A549 (cell line): ENCODE measurements around the gene MOB1A. TPM values are rescaled to one million over a fixed set of nuclear protein-coding genes. Genes with fewer than 3 reads are reported as not detected.
"Not testable (repeated sequence)": the region's sequence is repeated elsewhere in the genome, so short reads cannot be mapped to it uniquely, and the experiment has no call there.

ENCODE experiments used
- ATAC-seq, 2 experiments: fragments of 200-7000 bp in 1 of 2; fragments of >200 bp in 1 of 2; cut with Nextera tagmentation in 1 of 2; cut with Tn5 transposase in 1 of 2; 3 replicates each; pipeline versions ENCODE4 v1.8.0 to v1.9.1; 2018 to 2020; ENCODE audit warnings: mild to moderate bottlenecking in 1 of 2, moderate library complexity in 1 of 2
- CTCF ChIA-PET: fragments of 300-600 bp; sonication (Branson Sonifier 250); formaldehyde crosslinking; extraction: SDS; loops from one replicate; lab custom pipeline; 2021; ENCODE audit warnings: antibody characterized with exemption, inconsistent platforms; lab: Yijun Ruan, JAX
- POLR2A ChIA-PET: fragments of 350-600 bp; formaldehyde crosslinking; extraction: SDS; loops from one replicate; lab custom pipeline; 2021; ENCODE audit warnings: antibody characterized with exemption, inconsistent platforms; lab: Yijun Ruan, JAX
- DNase-seq, 2 experiments: peaks; one replicate each; pipeline versions ENCODE4 v3.0.0 to v3.0.0-alpha.2; 2011 to 2016; ENCODE audit warnings: low read depth in 1 of 2, low spot score in 1 of 2
- FAIRE-seq: peaks from 2 replicates; lab custom pipeline; 2011; peaks lifted over from hg19 to GRCh38; lab: Jason Lieb, UNC
- H3K27ac ChIP-seq, 2 experiments: fragments of >200 bp; sonication (Bioruptor Twin); formaldehyde crosslinking; 3 replicates each; pipeline ENCODE4 v1.5.1; 2016 to 2017
- H3K4me1 ChIP-seq: fragments of >200 bp; sonication (Bioruptor Twin); formaldehyde crosslinking; 3 replicates; pipeline ENCODE4 v1.6.1; 2016
- H3K4me2 ChIP-seq: fragments of >200 bp; sonication (Bioruptor Twin); formaldehyde crosslinking; 3 replicates; pipeline ENCODE4 v1.6.1; 2016
- H3K4me3 ChIP-seq: fragments of >200 bp; sonication (Bioruptor Twin); formaldehyde crosslinking; 3 replicates; pipeline ENCODE4 v1.5.1; 2016
- H3K9me3 ChIP-seq: fragments of >200 bp; sonication (Bioruptor Twin); formaldehyde crosslinking; 3 replicates; pipeline ENCODE4 v1.6.1; 2016
- BCL3 ChIP-seq: fragments of >200 bp; sonication (Bioruptor Twin); formaldehyde crosslinking; IDR thresholded peaks from 3 replicates; pipeline ENCODE4 v1.6.1; 2016
- ESRRA ChIP-seq: fragments of 150-350 bp; IDR thresholded peaks from 2 replicates; pipeline ENCODE4 v1.6.1; 2014; ENCODE audit warnings: mild to moderate bottlenecking, low read length, borderline replicate concordance
- FOSB ChIP-seq: fragments of 250-450 bp; sonication (Bioruptor Pico); IDR thresholded peaks from 2 replicates; pipeline ENCODE4 v1.5.0; 2020; ENCODE audit warnings: mild to moderate bottlenecking, moderate library complexity
- KDM1A ChIP-seq: fragments of 200-600 bp; sonication (generic); IDR thresholded peaks from 2 replicates; pipeline ENCODE4 v1.6.1; 2016; ENCODE audit warnings: low read depth, mild to moderate bottlenecking
- POLR2AphosphoS2 ChIP-seq: conservative IDR thresholded peaks from 2 replicates; pipeline ENCODE4 v1.6.1; 2012; ENCODE audit warnings: low read length, improper control_type of control experiment, inconsistent platforms
- RCOR1 ChIP-seq: fragments of 150-350 bp; IDR thresholded peaks from 2 replicates; pipeline ENCODE4 v1.6.1; 2014; ENCODE audit warnings: antibody characterized with exemption, low read length, low read depth
- REST ChIP-seq: fragments of 200-600 bp; sonication (generic); IDR thresholded peaks from 2 replicates; pipeline ENCODE4 v1.6.1; 2016; ENCODE audit warnings: antibody characterized with exemption, mild to moderate bottlenecking, moderate library complexity
- RFX5 ChIP-seq: fragments of 450-650 bp; IDR thresholded peaks from 2 replicates; pipeline ENCODE4 v1.7.1; 2014; ENCODE audit warnings: antibody characterized with exemption, mild to moderate bottlenecking, moderate library complexity
- TFCP2L1 ChIP-seq: fragments of 250-450 bp; sonication (Bioruptor Pico); IDR thresholded peaks from 2 replicates; pipeline ENCODE4 v1.5.0; 2021; ENCODE audit warnings: mild to moderate bottlenecking
- USF2 ChIP-seq: fragments of 450-650 bp; IDR thresholded peaks from 2 replicates; pipeline ENCODE4 v1.6.1; 2014; ENCODE audit warnings: antibody characterized with exemption
- WGBS: methylation state at CpG from one replicate; pipeline ENCODE4 v1.1.6; 2017; ENCODE audit errors: missing lambda C conversion rate; 5-methylcytosine and 5-hydroxymethylcytosine counted together
- polyA plus RNA-seq, 4 experiments: library from polyadenylated mRNA; depleted of rRNA in 3 of 4; stranded (reverse); fragments of >200 nt; fragmentation: RNase III in 1 of 4; extraction: RNeasy Plus Mini Kit Qiagen cat#74134 plus additional on column Dnase treatment in 1 of 4; gene quantifications; 2 replicates in 3 of 4; 3 replicates in 1 of 4; pipeline ENCODE4 v1.2.3, GENCODE V29; 2011 to 2017

The MOB1A gene
- polyA plus RNA-seq, 2 of the 4 experiments (the other 2 are of a cell fraction) = 72.6 to 108 TPM

DNA sequence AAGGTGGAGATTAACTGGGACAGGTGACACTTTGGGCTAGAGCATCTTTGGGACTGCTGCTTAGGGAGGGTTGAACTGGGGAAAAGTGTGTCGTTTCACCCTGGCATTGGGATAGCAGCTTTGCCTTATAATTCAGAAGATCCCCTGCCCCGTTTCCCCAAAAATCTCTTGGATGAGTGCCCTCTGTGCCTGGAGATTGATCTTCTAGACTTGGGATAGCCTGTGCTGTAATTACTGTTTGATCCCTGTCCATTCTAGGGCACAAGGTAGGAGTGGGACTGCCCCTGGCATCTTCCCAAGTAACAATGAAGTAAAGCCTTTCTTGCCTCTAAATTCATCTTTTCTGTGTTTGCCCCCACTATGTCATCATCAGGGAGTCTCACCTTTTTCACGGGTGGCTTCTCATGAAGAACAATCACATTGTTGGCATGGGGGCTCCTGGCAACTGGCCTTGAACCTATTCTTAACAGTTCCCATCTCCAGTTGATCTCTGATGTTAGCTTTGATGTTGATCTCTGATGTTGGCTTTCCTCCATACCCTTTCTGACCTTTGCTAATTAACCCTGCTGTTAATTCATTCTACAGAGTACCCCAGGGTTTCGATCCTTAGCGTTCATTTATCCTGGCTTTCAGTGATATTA is 41.3 kb upstream of the MOB1A start:
- no peaks in the 10 kb centered on the region for H3K9me3 ChIP-seq

DNA sequence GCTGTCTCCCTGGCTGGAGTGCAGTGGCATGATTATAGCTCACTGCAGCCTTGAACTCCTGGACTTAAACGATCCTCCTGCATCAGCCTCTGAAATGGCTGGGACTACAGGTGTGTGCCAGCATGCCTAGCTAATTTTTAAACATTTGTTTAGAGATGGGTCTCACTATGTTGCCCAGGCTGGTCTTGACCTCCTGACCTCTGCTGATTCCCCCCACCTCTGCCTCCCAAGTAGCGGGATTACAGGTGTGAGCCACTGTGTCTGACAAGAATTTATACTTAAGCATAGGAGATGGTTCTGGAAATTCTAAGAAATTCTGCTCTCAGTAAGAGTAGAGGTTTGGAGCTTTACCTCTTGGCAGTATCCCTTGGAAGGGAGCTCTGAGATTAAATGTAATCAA is 38.0 kb upstream of the MOB1A start:
- ChIA-PET POLR2A (interaction anchor here (1.0 to 1.6 kb wide), 5 partner anchors 9 to 38 kb away, joined by 3 to 8 read pairs (median 3); partner anchors contain the start of genes MOB1A and MTHFD2), CTCF (interaction anchor here (0.7 to 1.6 kb wide), 5 partner anchors 10 to 68 kb away, joined by 3 to 4 read pairs (median 3); no protein-coding TSS in a partner anchor)
- ATAC-seq (no peak), FAIRE-seq (no peak), DNase-seq (no peak)
- H3K4me1 ChIP-seq = no peaks in the 10 kb centered on the region
- H3K27ac ChIP-seq = no peak overlapping the region
- 83% methylated on average over 2 of the region's 2 CpGs for WGBS
- H3K4me2 ChIP-seq = no peak overlapping the region
- H3K9me3 ChIP-seq = no peaks in the 10 kb centered on the region
- no peak overlapping the region for H3K4me3 ChIP-seq
- no peak for TF ChIP-seq KDM1A
- TF ChIP-seq TFCP2L1 (CRISPR knock-in tag) = no peak
- no peak for TF ChIP-seq USF2
- 0 out of 3 replicates have a peak, but pooled peaks have one; percentile 20 for TF ChIP-seq BCL3
- TF ChIP-seq RFX5 = no peak
- TF ChIP-seq RCOR1 = no peak
- TF ChIP-seq ESRRA = no peak
- TF ChIP-seq REST = no peak

More for the DNA sequence above, 41.3 kb upstream of the MOB1A start:
- H3K27ac ChIP-seq = no peak overlapping the region
- ChIA-PET POLR2A (no interaction called here), CTCF (interaction anchor here (1.3 kb wide), 1 partner anchor 30 kb away, joined by 3 read pairs; no protein-coding TSS in a partner anchor)
- H3K4me3 ChIP-seq = no peak overlapping the region
- FAIRE-seq (no peak), ATAC-seq (no peak), DNase-seq (no peak)
- no peaks in the 10 kb centered on the region for H3K4me1 ChIP-seq
- WGBS = 90% methylated on average over 5 of the region's 5 CpGs
- no peak overlapping the region for H3K4me2 ChIP-seq
- 0 out of 2 replicates have a peak, but pooled peaks have one; percentile 56 for TF ChIP-seq POLR2AphosphoS2
- TF ChIP-seq FOSB (CRISPR knock-in tag) = no peak

DNA sequence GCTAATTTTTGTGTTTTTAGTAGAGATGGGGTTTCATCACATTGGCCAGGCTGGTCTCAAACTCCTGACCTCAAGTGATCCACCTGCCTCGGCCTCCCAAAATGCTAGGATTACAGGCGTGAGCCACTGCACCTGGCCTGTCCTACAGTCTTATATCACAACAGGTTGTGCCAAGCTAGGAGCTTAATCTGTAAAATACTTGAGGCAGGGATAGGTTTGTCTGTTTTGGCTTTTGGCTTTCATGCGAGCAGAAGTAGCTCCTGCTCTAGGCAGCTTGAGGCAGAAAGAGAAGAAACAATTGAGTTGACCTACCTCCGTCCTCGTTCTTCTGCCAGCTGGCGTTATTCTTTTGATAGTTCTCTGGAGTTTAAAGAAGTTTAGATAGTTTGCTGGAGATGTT is 37.1 kb upstream of the MOB1A start:
- not testable (repeated sequence) for ATAC-seq, DNase-seq, H3K4me1 ChIP-seq, H3K9me3 ChIP-seq, H3K4me2 ChIP-seq, H3K4me3 ChIP-seq, H3K27ac ChIP-seq, FAIRE-seq
- WGBS = 94% methylated on average over 6 of the region's 6 CpGs
- ChIA-PET CTCF (interaction anchor here (1.5 to 1.6 kb wide), 2 partner anchors 12 to 67 kb away, joined by 4 read pairs; no protein-coding TSS in a partner anchor), POLR2A (interaction anchor here (1.0 to 1.6 kb wide), 5 partner anchors 8 to 37 kb away, joined by 3 to 8 read pairs (median 3); partner anchors contain the start of genes MOB1A and MTHFD2)
